KMS-11 (cell line): ENCODE results near the gene FAM163B.

Experiments
- H2AFZ ChIP-seq: fragments of 200-600 bp; sonication (generic); 2 replicates; pipeline ENCODE4 v1.6.1; 2016; ENCODE audit warnings: antibody characterized with exemption, mixed run types, low read depth
- H3K27ac ChIP-seq: fragments of 200-600 bp; sonication (generic); 2 replicates; pipeline ENCODE4 v1.6.1; 2016; ENCODE audit warnings: mild to moderate bottlenecking, mixed run types
- H3K27me3 ChIP-seq: fragments of 200-600 bp; sonication (generic); 2 replicates; pipeline ENCODE4 v1.6.1; 2017; ENCODE audit warnings: mild to moderate bottlenecking, low read depth, mixed run types, moderate library complexity; ENCODE audit not compliant: insufficient read depth
- H3K36me3 ChIP-seq: fragments of 200-600 bp; sonication (generic); 2 replicates; pipeline ENCODE4 v1.6.1; 2017; ENCODE audit warnings: mild to moderate bottlenecking, mixed run types; ENCODE audit not compliant: insufficient read depth
- H3K4me1 ChIP-seq: fragments of 200-600 bp; sonication (generic); 2 replicates; pipeline ENCODE4 v1.6.1; 2016; ENCODE audit warnings: mild to moderate bottlenecking, low read depth, mixed run types; ENCODE audit not compliant: poor library complexity, severe bottlenecking
- H3K4me2 ChIP-seq: fragments of 200-600 bp; sonication (generic); 2 replicates; pipeline ENCODE4 v1.7.0; 2016; ENCODE audit warnings: mild to moderate bottlenecking, mixed run types
- H3K4me3 ChIP-seq: fragments of 200-600 bp; sonication (generic); IDR thresholded peaks from 2 replicates; pipeline ENCODE4 v1.6.1; 2017; ENCODE audit warnings: low read depth, low read length, mixed read lengths; ENCODE audit not compliant: insufficient read depth
- H3K79me2 ChIP-seq: fragments of 200-600 bp; sonication (generic); 2 replicates; pipeline ENCODE4 v1.6.1; 2016; ENCODE audit warnings: low read depth, mixed run types; ENCODE audit not compliant: insufficient read depth
- H3K9ac ChIP-seq: fragments of 200-600 bp; sonication (generic); 2 replicates; pipeline ENCODE4 v1.6.1; 2016; ENCODE audit warnings: mild to moderate bottlenecking, mixed run types
- H4K20me1 ChIP-seq: fragments of 200-600 bp; sonication (generic); 2 replicates; pipeline ENCODE4 v1.6.1; 2016; ENCODE audit warnings: mild to moderate bottlenecking, mixed run types; ENCODE audit not compliant: insufficient read depth
- CTCF ChIP-seq: fragments of 200-600 bp; sonication (generic); conservative IDR thresholded peaks from 2 replicates; pipeline ENCODE4 v1.6.1; 2017; ENCODE audit warnings: low read depth, mild to moderate bottlenecking, antibody characterized with exemption, low read length, moderate library complexity, mixed read lengths

FAM163B gene

GRCh38 chr9:133609311-133610098 lies at the start of gene FAM163B:
TSS of gene FAM163B (minus strand) at chr9:133609389. CDS start at chr9:133580223, 29,166 bp downstream.
- Histone ChIP-seq H3K27ac (no peak within 1 kb of the TSS), H4K20me1 (no peaks in the 10 kb centered on the region), H3K27me3 (peaks cover 80% of the 10 kb centered on the region)

GRCh38 chr9:133657120-133657661 lies 48.0 kb upstream of the FAM163B start:
- H3K27me3 ChIP-seq: peaks cover 82% of the 10 kb centered on the region
- H3K27ac ChIP-seq: no peak overlapping the region
- no peaks in the 10 kb centered on the region for H3K4me1 ChIP-seq
- TF ChIP-seq CTCF: no peak
- no peak overlapping the region for H3K4me2 ChIP-seq
- no peak overlapping the region for H3K4me3 ChIP-seq
- no peaks in the 10 kb centered on the region for H3K36me3 ChIP-seq
- no peak overlapping the region for H3K9ac ChIP-seq
- H2AFZ ChIP-seq: no peak overlapping the region
- H3K79me2 ChIP-seq: no peaks in the 10 kb centered on the region
- H4K20me1 ChIP-seq: no peaks in the 10 kb centered on the region

More at GRCh38 chr9:133609311-133610098, at the start of gene FAM163B:
- Histone ChIP-seq H3K9ac (no peak within 1 kb of the TSS), H3K79me2 (no peaks in the 10 kb centered on the region), H3K36me3 (no peaks in the 10 kb centered on the region), H2AFZ (no peak within 1 kb of the TSS), H3K4me1 (no peaks in the 10 kb centered on the region), H3K4me3 (no peak within 1 kb of the TSS), H3K4me2 (no peak within 1 kb of the TSS)
- no peak for TF ChIP-seq CTCF

GRCh38 chr9:133656211-133657119 lies 47.3 kb upstream of the FAM163B start:
- H4K20me1 ChIP-seq: no peaks in the 10 kb centered on the region
- H3K27ac ChIP-seq: no peak overlapping the region
- no peak overlapping the region for H3K4me2 ChIP-seq
- no peaks in the 10 kb centered on the region for H3K79me2 ChIP-seq
- peaks cover 80% of the 10 kb centered on the region for H3K27me3 ChIP-seq
- H3K4me3 ChIP-seq: no peak overlapping the region
- no peak for TF ChIP-seq CTCF
- H3K36me3 ChIP-seq: no peaks in the 10 kb centered on the region
- no peak overlapping the region for H2AFZ ChIP-seq
- no peaks in the 10 kb centered on the region for H3K4me1 ChIP-seq
- no peak overlapping the region for H3K9ac ChIP-seq

- no peaks in the 10 kb centered on the region for H3K4me1 ChIP-seq
- TF ChIP-seq CTCF: no peak
- no peaks in the 10 kb centered on the region for H3K36me3 ChIP-seq
- no peak overlapping the region for H3K4me2 ChIP-seq
- H4K20me1 ChIP-seq: no peaks in the 10 kb centered on the region
- H3K9ac ChIP-seq: no peak overlapping the region
- peaks cover 80% of the 10 kb centered on the region for H3K27me3 ChIP-seq
- H3K27ac ChIP-seq: no peak overlapping the region
- no peak overlapping the region for H3K4me3 ChIP-seq
- no peak overlapping the region for H2AFZ ChIP-seq
- no peaks in the 10 kb centered on the region for H3K79me2 ChIP-seq
Measured at GRCh38 chr9:133655701-133656100, 46.5 kb upstream of the FAM163B start.
